Keratinocyte (primary cell): ENCODE measurements around the gene IL32. TPM values are rescaled to one million over a fixed set of nuclear protein-coding genes. Genes with fewer than 3 reads are reported as not detected.
"Not testable (repeated sequence)": the region's sequence is repeated elsewhere in the genome, so short reads cannot be mapped to it uniquely, and the experiment has no call there.

Experiments used
- DNase-seq: peaks from one replicate; pipeline ENCODE4 v3.0.0-alpha.2; 2011; ENCODE audit warnings: low read depth, missing footprints, low spot score
- FAIRE-seq: peaks from 2 replicates; lab custom pipeline; 2011; peaks lifted over from hg19 to GRCh38; lab: Jason Lieb, UNC
- H2AFZ ChIP-seq: 2 replicates; pipeline ENCODE4 v1.6.0; 2012; ENCODE audit warnings: low read length, control low read depth, inconsistent platforms; ENCODE audit not compliant: control insufficient read depth
- H3K27ac ChIP-seq: 2 replicates; pipeline ENCODE4 v1.5.1; 2011; ENCODE audit warnings: low read length; ENCODE audit not compliant: control insufficient read depth, insufficient read depth
- H3K27me3 ChIP-seq: 3 replicates; pipeline ENCODE4 v1.6.0; 2011; ENCODE audit warnings: low read length; ENCODE audit not compliant: control insufficient read depth, insufficient read depth; ENCODE audit errors: extremely low read depth
- H3K36me3 ChIP-seq, 2 experiments: 2 replicates in 1 of 2; 3 replicates in 1 of 2; pipeline ENCODE4 v1.5.1; 2011; ENCODE audit warnings: low read length in 2 of 2, mild to moderate bottlenecking in 1 of 2; ENCODE audit not compliant: control insufficient read depth in 2 of 2, insufficient read depth in 2 of 2; ENCODE audit errors: extremely low read depth in 1 of 2
- H3K4me1 ChIP-seq: 3 replicates; pipeline ENCODE4 v1.5.1; 2011; ENCODE audit warnings: low read length; ENCODE audit not compliant: control insufficient read depth, insufficient read depth; ENCODE audit errors: extremely low read depth
- H3K4me2 ChIP-seq: 3 replicates; pipeline ENCODE4 v1.6.0; 2011; ENCODE audit warnings: low read depth, low read length; ENCODE audit not compliant: control insufficient read depth, insufficient read depth; ENCODE audit errors: extremely low read depth
- H3K4me3 ChIP-seq, 3 experiments: fragments of 200-600 bp in 1 of 3; sonication (generic) in 1 of 3; 2 replicates in 2 of 3; 3 replicates in 1 of 3; pipeline ENCODE4 v1.5.1; 2011 to 2016; ENCODE audit warnings: low read length in 3 of 3, mild to moderate bottlenecking in 3 of 3, control low read depth in 2 of 3, inconsistent platforms in 1 of 3, low read depth in 1 of 3, mixed read lengths in 1 of 3, mixed run types in 1 of 3, moderate library complexity in 1 of 3; ENCODE audit not compliant: control insufficient read depth in 2 of 3, insufficient read depth in 2 of 3; ENCODE audit errors: extremely low read depth in 1 of 3
- H3K79me2 ChIP-seq: 2 replicates; pipeline ENCODE4 v1.6.0; 2012; ENCODE audit warnings: low read length; ENCODE audit not compliant: control insufficient read depth, insufficient read depth
- H3K9ac ChIP-seq: 3 replicates; pipeline ENCODE4 v1.6.0; 2011; ENCODE audit warnings: low read length; ENCODE audit not compliant: control insufficient read depth, insufficient read depth; ENCODE audit errors: extremely low read depth
- H3K9me1 ChIP-seq: 3 replicates; pipeline ENCODE4 v1.6.0; 2011; ENCODE audit warnings: low read length; ENCODE audit not compliant: control insufficient read depth, insufficient read depth; ENCODE audit errors: extremely low read depth
- H3K9me3 ChIP-seq: 2 replicates; pipeline ENCODE4 v1.5.1; 2012; ENCODE audit warnings: low read depth, low read length; ENCODE audit not compliant: control insufficient read depth
- H4K20me1 ChIP-seq: 3 replicates; pipeline ENCODE4 v1.6.0; 2011; ENCODE audit warnings: low read length; ENCODE audit not compliant: control insufficient read depth, insufficient read depth; ENCODE audit errors: extremely low read depth
- EZH2 ChIP-seq: IDR thresholded peaks from one replicate; pipeline ENCODE4 v1.6.1; 2012; ENCODE audit warnings: inconsistent platforms, mild to moderate bottlenecking, low read length, moderate library complexity
- dilution Hi-C: fragments of 300-500 bp; cut with MboI; formaldehyde crosslinking; loops from one replicate; pipeline ENCODE4 v1.7.0; 2020; ENCODE audit warnings: low sequenced_read_pairs; ENCODE audit not compliant: extremely low pct_ligation_motif_present
- polyA plus RNA-seq, 5 experiments: library from polyadenylated mRNA; depleted of rRNA in 3 of 5; stranded (reverse) in 3 of 5; stranded (forward) in 1 of 5; unstranded in 1 of 5; fragments of >200 nt; gene quantifications; 1 replicate in 1 of 5; 2 replicates in 3 of 5; 3 replicates in 1 of 5; pipeline versions ENCODE4 v1.2.1 to v1.2.3, GENCODE V29; 2011 to 2012; ENCODE audit warnings: missing spikeins in 2 of 5, low read depth in 1 of 5, low replicate concordance in 1 of 5
- TF ChIP-seq, protein P1 (sequence below), 3 experiments: IDR thresholded peaks in 1 of 3; conservative IDR thresholded peaks in 1 of 3; optimal IDR thresholded peaks in 1 of 3; 2 replicates in 2 of 3; 3 replicates in 1 of 3; pipeline versions ENCODE3 to v1.5.1; 2011; ENCODE audit warnings: low read length in 3 of 3, mild to moderate bottlenecking in 3 of 3, moderate library complexity in 2 of 3, control low read depth in 1 of 3, inconsistent platforms in 1 of 3; ENCODE audit not compliant: insufficient read depth in 2 of 3; ENCODE audit errors: extremely low read depth in 1 of 3

The IL32 gene
- polyA plus RNA-seq, 1 donor (not counting 4 experiments of a cell fraction or from before 2014, with no cell fraction given), result 0.28 TPM

DNA sequence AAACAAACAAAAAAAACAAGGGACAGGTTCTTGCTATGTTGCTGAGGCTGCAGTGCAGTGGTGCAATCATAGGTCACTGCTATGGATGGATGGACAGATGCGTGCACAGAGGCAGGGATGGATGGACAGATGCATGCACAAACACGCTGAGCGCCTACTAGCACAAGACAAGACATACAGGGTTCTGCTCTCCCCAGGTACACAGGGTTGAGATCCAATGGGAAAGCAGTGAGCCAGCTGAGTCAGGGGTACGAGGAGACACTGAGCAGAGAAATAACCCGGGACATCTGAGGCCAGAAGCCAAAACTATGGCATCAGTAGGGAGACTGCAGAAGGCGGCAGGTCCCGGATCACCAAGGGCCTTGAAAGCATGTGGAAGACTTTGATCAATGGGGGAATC lies 6.2 kb downstream of the IL32 start:
- H2AFZ ChIP-seq, result no peak overlapping the region
- H4K20me1 ChIP-seq, result no peaks in the 10 kb centered on the region
- no peak for DNase-seq
- H3K9me1 ChIP-seq, result no peaks in the 10 kb centered on the region
- H3K36me3 ChIP-seq, result no peaks in the 10 kb centered on the region
- no peaks in the 10 kb centered on the region for H3K27me3 ChIP-seq
- no peak overlapping the region for H3K27ac ChIP-seq
- H3K9me3 ChIP-seq, result no peaks in the 10 kb centered on the region
- TF ChIP-seq, protein P1, sequence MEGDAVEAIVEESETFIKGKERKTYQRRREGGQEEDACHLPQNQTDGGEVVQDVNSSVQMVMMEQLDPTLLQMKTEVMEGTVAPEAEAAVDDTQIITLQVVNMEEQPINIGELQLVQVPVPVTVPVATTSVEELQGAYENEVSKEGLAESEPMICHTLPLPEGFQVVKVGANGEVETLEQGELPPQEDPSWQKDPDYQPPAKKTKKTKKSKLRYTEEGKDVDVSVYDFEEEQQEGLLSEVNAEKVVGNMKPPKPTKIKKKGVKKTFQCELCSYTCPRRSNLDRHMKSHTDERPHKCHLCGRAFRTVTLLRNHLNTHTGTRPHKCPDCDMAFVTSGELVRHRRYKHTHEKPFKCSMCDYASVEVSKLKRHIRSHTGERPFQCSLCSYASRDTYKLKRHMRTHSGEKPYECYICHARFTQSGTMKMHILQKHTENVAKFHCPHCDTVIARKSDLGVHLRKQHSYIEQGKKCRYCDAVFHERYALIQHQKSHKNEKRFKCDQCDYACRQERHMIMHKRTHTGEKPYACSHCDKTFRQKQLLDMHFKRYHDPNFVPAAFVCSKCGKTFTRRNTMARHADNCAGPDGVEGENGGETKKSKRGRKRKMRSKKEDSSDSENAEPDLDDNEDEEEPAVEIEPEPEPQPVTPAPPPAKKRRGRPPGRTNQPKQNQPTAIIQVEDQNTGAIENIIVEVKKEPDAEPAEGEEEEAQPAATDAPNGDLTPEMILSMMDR (optimal IDR thresholded peaks at IDR 0.05 in 1 of 3, IDR thresholded peaks at IDR 0.05 in 1 of 3, conservative IDR thresholded peaks at IDR 0.05 in 1 of 3; ENCODE audit: extremely low read depth in 1 of 3, insufficient read depth in 2 of 3, low read length in 3 of 3), result no peak
- TF ChIP-seq EZH2, result no peak
- no peaks in the 10 kb centered on the region for H3K4me1 ChIP-seq
- dilution Hi-C loops, result no loop called here
- no peak for FAIRE-seq
- no peak overlapping the region for H3K9ac ChIP-seq
- H3K4me3 ChIP-seq, result no peak overlapping the region
- H3K4me2 ChIP-seq, result no peak overlapping the region
- H3K79me2 ChIP-seq, result no peaks in the 10 kb centered on the region

DNA sequence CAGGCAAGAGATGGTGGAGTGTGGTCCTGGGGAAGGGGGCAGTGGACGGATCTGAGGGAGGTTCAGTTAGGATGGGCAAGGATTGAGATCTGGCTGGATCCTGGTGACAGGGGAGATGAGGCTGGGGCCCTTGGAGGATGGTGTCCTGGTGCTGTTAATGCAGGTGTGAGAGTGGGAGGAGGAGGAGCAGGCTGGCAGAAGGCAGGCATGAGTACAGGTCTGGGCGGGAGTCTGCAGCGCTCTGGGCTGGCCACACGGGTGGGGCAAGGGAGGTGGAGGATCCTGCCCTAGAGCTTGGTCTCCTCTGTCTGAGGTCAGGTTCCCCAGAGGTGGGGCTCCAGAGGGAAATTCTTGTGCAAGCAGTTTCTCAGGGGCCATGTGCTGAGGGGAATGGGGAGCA lies 6.7 kb downstream of the IL32 start:
- H4K20me1 ChIP-seq, DNase-seq, H3K36me3 ChIP-seq, H3K9ac ChIP-seq, FAIRE-seq, H3K4me2 ChIP-seq, H3K9me1 ChIP-seq, H3K27me3 ChIP-seq, H3K79me2 ChIP-seq, dilution Hi-C loops, H3K9me3 ChIP-seq, H3K4me3 ChIP-seq, H3K4me1 ChIP-seq, H2AFZ ChIP-seq, H3K27ac ChIP-seq: not testable (repeated sequence)

DNA sequence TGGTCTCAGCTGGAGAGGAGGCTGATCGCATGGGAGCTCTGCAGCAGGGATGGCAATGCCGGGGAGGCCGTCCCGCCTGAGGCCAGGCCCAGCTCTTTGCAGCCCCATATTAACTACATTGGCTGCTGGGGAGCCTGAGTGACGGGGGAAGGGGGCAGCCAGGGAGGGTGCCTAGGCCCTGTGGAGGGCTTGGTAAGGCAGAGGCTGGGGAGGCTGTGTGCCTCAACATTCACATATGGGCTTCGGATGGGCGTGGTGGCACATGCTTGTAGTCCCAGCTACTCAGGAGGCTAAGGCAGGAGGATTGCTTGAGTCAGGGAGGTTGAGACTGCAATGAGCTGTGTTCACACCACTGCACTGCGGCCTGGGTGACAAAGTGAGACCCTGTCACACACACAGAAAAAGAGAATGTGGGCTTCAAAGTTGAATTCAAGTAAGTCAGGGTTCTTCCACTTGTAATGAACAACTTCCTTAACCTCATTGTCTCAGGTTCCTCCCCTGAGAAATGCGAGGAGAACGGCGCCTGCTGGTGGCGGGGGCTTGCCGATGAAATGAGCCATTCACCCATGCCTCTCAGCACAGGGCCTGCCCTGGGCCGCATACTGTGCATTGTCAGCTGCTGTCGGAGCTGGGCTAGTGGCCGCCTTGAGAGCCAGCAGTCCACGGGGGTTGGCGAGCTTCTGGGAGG lies 7.3 kb downstream of the IL32 start:
- DNase-seq, H2AFZ ChIP-seq, H3K9ac ChIP-seq, H3K4me3 ChIP-seq, H3K27me3 ChIP-seq, dilution Hi-C loops, H3K36me3 ChIP-seq, H4K20me1 ChIP-seq, H3K4me1 ChIP-seq, H3K27ac ChIP-seq, H3K9me1 ChIP-seq, H3K4me2 ChIP-seq, H3K9me3 ChIP-seq, FAIRE-seq, H3K79me2 ChIP-seq: not testable (repeated sequence)
